Measurements from ENCODE around the gene CANT1.
"Not testable (repeated sequence)": the region's sequence is repeated elsewhere in the genome, so short reads cannot be mapped to it uniquely, and the experiment has no call there.

CANT1 gene

DNA sequence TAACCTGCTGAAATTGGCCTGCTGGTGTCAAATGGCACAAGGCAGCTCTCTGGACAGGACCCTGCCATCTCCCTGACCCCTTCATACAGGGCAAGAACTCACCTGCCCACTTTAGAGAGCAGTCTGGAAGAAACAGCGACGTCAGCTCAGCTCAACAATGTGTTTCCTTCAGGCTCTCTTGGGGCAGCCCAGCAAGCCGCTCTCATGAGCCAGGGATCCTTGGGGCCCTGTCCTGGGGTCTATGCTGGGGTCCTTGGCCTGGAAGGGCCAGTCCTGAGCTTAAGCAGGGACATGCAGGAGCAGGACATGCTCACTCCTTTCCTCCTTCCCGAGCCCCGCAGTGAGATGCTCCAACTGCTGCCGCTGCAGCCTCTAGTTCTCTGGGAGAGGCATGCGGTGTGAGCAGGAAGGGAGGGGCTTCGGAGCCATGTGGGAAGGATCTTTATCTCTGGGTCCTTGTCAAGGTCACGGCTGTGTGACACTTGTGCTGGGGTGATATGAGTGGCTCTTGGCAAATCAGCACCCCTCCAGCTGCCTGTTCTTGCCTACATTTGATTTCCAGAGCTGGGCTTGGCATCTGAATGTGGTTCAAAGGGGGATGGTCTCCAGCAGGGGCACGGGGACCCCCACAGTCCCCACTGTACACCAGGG, 17.8 kb upstream of the CANT1 start:
- DNase-seq = no peak

DNA sequence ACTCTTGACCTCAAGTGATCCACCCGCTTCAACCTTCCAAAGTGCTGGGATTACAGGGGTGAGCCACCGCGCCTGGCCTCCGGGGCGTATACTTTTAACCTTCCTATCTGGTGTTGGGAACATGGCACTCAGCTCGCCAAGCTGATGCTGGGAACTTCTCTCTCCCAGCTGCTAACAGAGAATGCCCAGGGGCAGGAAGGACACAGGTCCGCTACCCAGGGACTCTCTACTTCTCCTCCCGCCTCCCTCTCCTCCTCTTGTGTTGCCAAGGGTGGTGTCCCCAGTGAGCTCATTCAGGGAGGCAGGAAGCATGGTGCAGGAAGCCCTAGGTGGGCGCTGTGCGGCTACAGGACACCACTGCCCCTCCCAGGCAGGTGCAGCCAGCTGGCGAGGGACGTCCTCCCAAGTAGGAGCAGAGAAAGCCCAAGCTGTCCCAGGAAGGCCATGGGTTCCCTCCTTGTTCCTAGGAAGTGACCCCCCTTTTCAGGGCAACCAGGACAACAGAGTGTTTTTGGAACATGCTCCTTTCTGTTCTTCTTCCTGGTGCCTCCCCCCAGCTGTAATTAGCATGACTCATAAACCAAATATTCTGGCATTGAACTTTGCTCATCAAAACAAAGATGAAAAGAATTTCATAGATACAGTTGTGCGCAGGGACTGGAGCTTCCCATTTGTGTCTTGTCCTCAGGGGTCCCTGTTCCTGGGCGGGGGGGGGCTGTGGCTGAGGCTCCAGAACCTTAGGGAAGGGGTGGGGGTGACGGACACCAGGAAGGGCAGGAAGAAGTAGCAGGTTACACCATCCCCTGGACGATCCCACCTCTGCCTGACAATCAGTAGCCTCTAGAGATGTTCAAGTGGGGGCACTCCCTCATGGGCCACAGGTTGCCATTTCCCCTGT, 17.1 kb upstream of the CANT1 start:
- DNase-seq = no peak

DNA sequence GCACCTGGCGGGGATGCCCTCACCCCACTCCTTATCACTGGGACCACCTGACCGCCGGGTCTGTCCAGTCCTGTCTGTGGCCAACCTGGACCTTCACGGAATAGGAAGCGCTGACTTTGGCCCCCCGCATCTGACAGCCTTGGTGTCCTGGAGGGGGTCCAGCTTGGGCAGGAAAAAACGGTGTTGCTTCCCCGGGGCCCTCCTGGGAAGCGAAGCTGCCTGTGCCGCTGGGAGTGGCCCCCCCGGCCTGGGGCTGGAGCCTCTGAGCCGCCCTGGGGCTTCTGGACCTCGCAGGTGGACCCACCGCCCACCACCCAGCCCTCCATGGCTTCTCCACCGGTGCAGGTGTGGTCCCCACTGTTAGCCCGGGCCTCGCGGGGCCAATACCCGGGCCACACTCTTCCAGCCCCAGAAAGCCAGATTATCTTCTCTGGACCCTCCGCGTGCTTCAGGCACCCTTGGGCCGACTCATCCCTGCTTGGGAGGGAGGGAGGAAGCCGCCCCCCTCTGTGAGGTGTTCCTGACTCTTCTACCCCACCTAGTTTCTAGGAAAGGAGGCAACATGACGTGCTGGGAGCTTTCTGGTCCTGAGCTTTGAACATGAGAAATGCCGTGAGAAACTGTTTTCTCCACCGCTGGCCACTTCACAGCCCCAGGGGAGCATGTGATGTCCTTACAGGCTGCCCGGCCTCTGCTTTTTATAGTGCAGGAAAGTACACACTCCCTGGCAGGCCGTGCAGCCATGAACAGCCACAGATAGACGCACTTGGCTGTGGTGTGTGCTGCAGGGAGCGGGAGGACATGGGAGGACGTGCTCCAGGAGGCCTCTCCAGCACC, 15.6 kb upstream of the CANT1 start:
- DNase-seq = no peak

DNA sequence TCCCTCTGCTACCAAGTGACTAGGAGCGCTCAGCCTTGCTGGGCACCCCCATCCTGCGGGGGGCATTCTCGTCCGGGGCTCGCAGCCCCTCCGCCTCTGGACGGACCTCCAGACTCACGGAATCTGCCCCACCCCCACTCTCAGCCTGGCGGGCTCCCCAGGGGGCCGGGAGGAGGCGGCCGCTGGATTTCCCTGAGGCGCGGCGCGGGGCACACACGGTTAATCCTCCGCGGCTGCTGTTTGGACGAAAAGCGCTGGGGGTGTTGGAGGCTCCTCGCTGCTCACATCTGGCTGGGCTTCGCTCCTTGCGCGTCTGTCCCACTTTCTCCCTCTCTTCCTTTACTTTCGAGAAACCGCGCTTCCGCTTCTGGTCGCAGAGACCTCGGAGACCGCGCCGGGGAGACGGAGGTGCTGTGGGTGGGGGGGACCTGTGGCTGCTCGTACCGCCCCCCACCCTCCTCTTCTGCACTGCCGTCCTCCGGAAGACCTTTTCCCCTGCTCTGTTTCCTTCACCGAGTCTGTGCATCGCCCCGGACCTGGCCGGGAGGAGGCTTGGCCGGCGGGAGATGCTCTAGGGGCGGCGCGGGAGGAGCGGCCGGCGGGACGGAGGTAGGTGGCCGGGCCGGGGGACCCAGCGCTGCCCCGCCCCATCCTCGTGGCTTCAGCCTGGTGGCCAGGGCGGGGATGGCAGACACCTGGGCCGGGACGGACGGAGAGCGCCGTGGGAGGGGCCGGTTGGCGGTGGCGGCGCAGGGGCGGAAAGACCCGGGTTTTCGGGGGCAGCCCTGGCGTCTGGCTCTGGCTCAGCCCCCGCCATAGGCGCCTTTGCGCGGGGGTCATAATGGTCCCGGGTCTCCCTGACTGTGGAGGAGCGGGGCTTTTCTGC, 14.6 kb upstream of the CANT1 start, which contains the start of gene C1QTNF1:
Gene C1QTNF1 (plus strand): TSS at position 284 of the 886 bp plus-strand sequence. CDS start 19,800 bp downstream, outside the sequence.
- no peak for DNase-seq

DNA sequence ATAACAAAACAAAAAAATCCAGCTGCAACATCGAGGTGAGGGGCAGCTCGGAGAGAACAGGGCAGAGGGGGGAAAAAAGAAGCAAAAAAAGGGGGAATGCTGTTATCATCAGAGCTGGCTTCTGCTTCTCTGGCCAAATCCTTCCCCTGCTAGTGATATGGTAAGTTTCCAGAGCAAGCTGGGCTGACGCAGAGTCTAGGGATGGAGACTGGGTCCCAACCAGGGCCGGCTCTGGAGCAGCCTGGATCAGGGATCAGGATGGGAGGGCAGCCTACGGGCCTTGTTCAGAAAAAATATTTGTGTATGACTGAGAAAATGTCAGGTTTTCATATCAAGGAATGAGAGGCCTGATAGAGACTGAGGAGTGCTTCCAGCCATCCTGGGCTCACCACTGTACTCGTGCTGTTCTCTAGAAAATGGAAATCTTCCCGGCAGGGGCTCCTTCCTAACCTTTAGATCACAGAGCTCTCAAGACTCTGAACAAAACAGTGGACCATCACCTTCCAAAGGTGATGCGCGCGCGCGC, 13.7 kb upstream of the CANT1 start:
- DNase-seq = no peak

DNA sequence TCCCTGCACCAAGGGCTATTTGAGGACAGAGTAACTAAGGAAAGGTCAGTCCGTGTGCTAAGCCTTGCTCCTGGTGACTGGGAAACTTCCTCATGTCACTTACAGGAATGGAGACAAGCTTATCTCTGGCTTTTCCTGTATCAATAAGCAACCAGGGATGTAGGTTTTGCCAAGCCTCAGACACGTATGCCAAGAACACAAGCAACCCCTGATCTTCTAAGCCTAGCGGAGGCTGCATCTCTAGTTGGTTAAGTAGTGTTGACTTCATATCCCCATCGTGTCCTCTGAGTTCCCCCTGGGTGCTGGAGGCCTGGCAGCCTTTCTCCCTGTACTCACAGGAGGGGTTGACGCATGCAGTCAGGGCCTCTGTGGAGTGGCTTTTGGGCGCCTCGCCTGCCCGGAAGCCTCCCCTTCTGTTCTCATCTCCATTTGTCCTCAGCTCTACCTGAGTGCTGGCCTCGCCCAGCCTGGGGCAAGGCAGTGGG, 13.0 kb upstream of the CANT1 start:
- no peak for DNase-seq

DNA sequence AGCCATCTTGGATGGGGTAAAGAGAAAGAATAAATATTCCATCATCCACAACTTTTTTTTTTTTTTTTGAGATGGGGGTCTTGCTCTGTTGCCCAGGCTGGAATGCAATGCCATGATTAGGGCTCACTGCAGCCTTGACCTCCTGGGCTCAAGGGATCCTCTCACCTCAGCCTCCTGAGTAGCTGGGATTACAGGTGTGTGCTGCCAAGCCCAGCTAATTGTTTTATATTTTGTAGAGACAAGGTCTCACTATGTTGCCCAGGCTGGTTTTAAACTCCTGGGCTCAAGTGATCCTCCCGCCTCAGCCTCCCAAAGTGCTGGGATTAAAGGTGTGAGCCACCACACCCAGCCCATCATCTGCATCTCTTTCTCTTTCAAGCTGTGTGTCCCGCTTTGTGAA, 12.4 kb upstream of the CANT1 start:
- not testable (repeated sequence) for DNase-seq

DNA sequence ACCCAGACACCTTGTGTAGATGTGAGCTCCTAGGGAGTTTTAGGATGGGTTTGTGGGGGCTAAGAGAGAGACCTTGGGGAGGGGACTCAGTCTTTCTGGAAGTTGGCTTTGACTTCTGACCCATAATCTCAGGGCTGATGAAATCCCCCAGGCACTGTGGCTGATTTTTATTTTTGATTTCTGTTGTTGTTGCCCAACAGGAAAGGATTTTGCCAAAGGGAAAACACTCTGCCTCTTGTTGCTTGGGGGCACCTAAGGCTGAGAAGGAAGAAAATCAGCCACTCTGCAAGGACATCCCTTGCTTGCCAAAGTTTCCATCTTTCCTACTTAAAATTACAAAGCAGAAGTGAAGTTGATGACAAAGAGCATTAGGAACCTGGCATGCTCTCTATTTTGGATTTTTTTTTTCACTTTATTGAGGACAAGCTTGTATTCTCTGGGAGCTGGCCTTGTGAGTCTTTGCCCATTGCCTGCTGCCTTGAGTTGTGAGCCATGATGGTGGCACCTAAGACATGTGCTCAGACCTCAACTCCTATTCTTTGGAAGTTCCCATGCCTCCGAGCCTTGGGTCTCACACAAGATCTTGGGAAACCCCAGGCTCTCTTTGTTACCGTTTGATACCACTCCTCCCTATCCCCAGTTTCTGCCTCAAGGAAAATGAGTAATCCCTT, 11.2 kb upstream of the CANT1 start:
- DNase-seq = no peak

DNA sequence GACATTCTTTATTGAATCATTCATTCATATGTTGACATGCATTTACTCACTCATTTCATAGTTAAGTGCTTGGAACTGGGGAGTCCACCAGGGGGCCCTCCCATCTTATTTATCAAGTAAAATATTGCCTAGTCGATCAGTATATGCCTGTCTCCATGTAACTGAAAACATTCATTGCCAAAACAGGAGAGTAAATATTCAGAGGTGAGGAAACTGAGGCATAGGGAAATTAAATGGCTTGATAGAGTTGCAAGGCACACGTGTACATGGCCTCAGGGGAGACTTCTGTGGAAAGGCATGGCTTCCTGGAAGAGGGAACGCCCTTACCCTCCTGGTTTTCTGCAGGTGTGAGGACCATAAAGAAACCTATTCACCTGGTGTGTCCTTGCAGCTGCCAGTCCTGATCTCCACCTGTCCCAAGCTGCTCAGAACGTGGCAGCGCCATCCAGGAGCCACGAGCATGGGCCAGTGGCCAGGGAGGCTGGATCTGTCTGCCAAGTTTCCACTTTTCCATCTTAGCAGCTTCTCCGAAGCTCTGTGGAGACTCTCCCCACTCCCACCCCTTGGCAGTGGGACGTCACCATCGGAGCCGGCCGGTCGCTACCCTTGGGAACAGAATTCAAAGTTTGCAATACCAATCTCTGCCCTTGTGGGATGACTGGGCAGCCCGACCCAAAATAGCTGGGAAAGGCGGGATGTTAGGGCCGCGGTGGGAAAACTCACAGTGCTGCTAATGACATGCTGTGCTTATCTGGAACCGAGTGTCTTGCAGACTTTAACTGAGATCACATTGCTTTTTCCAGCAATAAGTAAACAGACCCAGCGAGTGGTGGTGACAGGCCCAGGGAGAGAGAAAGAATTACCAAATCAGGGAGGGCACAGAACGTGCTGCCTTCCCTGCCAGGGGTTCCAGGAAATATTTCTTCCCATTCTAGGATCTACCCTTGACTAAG, 10.3 kb upstream of the CANT1 start:
- DNase-seq = peak; percentile 37

DNA sequence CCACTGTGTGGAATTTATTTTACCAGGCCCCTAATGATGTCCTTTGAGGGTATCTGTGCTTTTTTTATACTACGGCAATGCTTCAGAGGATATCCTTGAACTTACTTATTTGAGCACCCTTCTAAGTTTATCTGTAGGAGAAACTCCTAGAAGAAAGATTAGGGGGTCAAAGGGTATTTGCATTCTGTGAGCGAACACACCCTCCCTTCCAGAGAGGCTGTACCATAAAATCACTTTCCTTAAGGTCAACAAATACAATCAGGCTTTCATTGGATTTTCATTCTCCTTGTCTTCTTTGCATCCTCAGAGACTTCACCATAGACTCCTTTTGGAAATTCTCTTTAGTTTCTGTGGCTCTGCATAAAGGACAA, 9.7 kb upstream of the CANT1 start:
- DNase-seq = no peak

DNA sequence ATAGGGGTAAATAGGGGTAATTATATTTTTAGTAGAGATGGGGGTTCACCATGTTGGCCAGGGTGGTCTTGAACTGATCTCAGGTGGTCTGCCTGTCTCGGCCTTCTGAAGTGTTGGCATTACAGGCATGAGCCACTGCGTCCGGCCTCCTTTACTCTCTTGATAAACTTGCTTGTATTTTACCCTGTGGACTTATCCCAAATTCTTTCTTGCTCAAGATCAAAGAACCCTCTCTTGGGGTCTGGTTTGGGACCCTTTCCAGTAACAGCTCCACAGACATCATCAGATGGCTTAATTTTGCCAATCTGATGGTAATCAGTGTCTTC, 8.8 kb upstream of the CANT1 start:
- DNase-seq = no peak

DNA sequence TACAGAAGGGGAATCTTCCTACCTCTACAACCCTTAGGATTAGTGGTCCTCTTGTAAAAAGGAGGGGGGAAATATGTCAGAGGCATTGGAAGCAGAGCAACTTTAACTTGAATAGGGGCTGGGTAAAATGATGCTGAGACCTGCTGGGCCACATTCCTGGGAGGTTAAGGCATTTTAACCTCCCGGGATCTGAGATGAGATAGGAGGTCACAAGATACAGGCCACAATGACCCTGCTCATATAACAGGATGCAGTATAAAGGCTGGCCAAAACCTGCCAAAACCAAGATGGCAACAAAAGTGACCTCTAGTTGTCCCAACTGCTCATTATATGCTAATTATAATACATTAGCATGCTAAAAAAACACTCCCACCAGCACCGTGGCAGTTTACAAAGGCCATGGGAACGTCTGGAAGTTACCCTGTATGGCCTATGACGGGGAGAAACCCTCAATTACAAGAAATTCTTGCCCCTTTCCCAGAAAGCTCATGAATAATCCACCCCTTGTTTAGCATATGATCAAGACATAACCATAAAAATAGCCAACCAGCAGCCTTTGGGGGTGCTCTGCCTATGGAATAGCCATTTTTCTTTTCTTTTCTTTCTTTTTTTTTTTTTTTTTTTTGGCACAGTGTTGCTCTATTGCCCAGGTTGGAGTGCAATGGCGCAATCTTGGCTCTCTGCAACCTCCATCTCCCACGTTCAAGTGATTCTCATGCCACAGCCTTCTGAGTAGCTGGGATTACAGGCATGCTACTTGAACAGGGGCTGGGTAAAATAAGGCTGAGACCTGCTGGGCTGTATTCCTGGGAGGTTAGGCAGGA, 8.2 kb upstream of the CANT1 start:
- DNase-seq = no peak

DNA sequence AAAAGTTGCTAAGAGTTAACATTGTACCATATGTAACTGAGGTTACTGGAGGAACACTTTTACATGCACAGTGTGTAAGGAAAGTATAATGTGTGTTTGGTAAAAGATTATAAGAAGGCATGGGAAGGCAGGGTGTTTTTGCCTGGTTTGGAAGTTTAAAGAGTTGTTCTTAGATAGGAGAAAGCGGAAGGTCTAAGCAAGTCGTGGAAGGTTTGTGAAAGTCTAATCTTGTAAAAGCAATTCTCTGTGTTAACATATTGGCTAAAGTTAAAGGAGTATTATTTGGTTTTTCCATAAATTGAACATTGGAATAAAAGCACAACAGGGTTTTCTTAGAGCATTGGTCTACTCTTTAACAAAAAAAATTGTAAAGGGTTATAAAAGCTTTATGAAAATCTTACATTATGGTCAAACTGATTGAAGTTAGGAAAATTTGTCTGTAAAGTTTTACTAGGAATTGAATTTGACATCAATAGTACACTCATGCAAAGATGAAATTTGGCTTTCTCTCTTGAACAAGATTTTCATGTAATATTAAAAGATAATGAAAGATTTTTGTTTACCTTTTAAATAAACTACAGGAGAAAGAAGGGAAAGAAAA, 4.7 kb upstream of the CANT1 start:
- DNase-seq = no peak

DNA sequence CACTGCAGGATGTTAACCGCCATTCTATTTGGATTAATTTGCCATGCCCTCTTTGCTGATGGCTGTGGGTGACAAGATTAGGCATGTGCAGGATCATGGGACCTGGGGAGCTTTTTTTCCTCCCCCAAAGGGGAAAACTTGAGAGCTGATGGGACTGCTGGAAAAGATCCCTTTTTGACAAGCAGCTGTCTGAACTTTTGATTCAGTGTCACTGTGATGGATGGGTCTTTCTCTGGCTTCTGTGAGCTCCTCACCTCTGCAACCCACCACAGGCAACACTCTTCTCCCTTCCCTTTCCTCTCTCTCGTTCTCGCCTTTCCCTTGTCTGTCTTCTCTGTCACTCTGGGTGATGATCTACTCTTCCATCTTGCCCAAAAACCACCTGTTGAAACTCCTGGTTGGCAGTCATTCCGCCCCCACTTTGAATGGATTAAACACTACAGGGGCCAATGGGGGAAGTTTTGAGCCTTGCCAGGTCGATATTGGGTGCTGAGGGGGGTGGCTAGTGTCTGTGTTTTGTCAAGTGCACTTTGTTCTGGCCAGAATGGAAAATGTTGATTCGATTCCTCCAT, 3.1 kb upstream of the CANT1 start:
- no peak for DNase-seq

DNA sequence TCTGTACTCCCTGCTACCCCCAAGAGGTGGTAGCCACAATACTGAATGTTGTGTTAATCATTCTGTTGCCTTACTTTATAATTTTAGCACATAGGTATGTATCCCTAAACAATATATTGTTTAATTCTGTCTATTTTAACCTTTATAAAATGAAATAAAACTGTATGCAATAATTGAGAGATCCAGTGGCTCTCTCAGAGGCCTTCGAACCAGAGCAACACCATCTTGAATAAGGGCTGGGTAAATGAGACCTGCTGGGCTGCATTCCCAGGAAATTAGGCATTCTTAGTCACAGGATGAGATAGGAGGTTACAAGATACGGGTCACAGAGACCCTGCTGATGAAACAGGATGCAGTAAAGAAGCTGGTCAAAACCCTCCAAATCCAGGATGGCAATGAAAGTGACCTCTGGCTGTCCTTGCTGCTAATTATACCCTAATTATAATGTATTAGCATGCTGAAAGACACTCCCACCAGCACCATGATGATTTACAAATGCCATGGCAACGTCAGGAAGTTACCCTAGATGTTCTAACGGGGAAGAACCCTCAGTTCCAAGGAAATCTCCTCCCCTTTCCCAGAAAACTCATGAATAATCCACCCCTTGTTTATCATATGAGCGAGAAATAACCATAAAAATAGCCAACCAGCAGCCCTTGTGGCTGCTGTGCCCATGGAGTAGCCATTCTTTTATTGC, 2.0 kb upstream of the CANT1 start:
- no peak for DNase-seq

DNA sequence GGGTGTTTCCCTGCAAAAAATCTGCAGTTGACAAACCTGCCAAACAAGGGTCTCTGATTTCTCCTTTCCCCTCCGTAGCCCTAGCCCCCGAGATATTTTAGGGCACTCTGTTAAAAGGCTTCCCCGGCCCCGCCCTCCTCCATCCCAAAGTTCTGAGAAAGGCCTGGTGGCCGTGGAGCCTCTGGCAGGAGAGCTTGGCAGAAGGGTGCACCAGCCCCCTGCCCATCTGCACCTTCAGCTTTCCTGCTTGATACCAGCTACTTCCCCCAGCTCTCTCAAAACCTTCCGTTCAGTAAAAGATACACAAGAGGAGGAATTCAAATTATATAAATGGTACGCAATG, 711 bp upstream of the CANT1 start:
- DNase-seq = no peak

DNA sequence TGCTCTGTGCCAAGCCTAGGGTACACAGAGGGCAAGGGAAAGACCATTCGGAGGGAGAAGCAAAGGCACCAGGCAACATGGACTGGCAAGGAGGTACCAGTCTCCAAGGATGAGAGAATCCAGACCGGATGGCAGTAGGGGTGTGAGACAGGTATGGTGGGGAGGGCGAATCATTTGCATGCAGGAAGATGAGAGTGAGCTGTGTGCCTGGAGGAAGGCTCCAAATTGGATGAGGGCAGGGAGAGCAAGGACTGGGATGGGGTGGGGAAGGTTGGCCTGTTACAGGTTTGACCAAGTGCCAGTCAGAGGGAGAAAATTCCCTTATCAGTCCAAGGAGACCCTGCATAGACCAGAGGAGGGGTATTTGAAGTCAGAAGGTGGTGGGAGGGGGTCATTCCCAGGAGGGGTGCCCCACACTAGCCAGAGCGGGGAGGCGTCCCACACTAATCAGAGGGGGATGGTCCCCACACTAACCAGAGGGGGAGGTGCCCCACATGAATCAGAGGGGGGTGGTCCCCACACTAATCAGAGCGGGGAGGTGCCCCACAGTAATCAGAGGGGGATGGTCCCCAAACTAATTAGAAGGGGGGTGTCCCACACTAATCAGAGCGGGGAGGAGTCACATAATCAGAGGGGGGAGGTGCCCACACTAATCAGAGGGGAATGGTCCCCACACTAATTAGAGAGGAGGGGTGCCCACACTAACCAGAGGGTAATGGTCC, 737 bp downstream of the CANT1 start:
- DNase-seq = no peak

All from NCI-H1436 (cell line).